ENCODE measurements around the gene WDR55. TPM values are rescaled to one million over a fixed set of nuclear protein-coding genes. Genes with fewer than 3 reads are reported as not detected.
"Not testable (repeated sequence)": the region's sequence is repeated elsewhere in the genome, so short reads cannot be mapped to it uniquely, and the experiment has no call there.

The WDR55 gene
- total and polyA plus RNA-seq, 4 donors = 10.0 to 18.2 (median 11.7) TPM

DNA sequence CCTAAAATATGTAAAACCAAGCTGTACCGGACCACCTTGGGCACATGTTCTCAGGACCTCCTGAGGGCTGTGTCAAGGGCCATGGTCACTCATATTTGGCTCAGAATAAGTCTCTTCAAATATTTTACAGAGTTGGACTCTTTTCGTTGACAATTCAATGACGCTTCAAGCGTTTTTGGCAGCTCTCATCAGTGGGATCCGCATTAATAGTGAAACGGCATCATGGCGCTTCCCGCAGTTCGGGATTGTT, 25.9 kb upstream of the WDR55 start:
- H3K36me3 ChIP-seq (ENCODE audit: control insufficient read depth in 4 of 4, insufficient read depth in 3 of 4, low read depth in 1 of 4, low read length in 3 of 4); H3K27me3 ChIP-seq (ENCODE audit: control insufficient read depth in 4 of 4, insufficient read depth in 4 of 4, low read length in 3 of 4); H3K9me3 ChIP-seq (ENCODE audit: control insufficient read depth in 4 of 4, low read length in 3 of 4); DNase-seq (ENCODE audit: low spot score): not testable (repeated sequence)
- TF ChIP-seq YY1 (IDR thresholded peaks at IDR 0.05) = peak; percentile 97
- Histone ChIP-seq H3K27ac (ENCODE audit: low read depth in 1 of 2, low read length in 2 of 2) (peak overlapping the region; percentile 72 to 81), H3K9ac (ENCODE audit: low read depth in 1 of 2, low read length in 2 of 2) (peak overlapping the region in 1 of 2 donors; percentile 40), H3K4me3 (ENCODE audit: low read depth in 1 of 3, low read length in 3 of 3) (peak overlapping the region in 1 of 3 donors; percentile 9), H3K4me1 (ENCODE audit: control insufficient read depth in 4 of 4, insufficient read depth in 4 of 4, low read length in 3 of 4) (peaks cover 0 to 43% (median 28%) of the 10 kb centered on the region in 4 donors)
- WGBS = 7% methylated on average over 9 of the region's 9 CpGs

- no peaks in the 10 kb centered on the region for H3K27me3 ChIP-seq (ENCODE audit: control insufficient read depth in 4 of 4, insufficient read depth in 4 of 4, low read length in 3 of 4)
- H3K4me3 ChIP-seq (ENCODE audit: low read depth in 1 of 3, low read length in 3 of 3) = peak within 1 kb of the TSS; percentile 70 to 85 (median 71)
- H3K9ac ChIP-seq (ENCODE audit: low read depth in 1 of 2, low read length in 2 of 2) = peak within 1 kb of the TSS; percentile 64 to 70
- DNase-seq (ENCODE audit: low spot score) = peak; percentile 97
- H3K27ac ChIP-seq (ENCODE audit: low read depth in 1 of 2, low read length in 2 of 2) = peak within 1 kb of the TSS; percentile 81 to 82
- H3K4me1 ChIP-seq (ENCODE audit: control insufficient read depth in 4 of 4, insufficient read depth in 4 of 4, low read length in 3 of 4) = peaks cover 0 to 38% (median 24%) of the 10 kb centered on the region in 4 donors
- no peaks in the 10 kb centered on the region for H3K9me3 ChIP-seq (ENCODE audit: control insufficient read depth in 4 of 4, low read length in 3 of 4)
- peaks cover 0 to 12% (median 8%) of the 10 kb centered on the region in 4 donors for H3K36me3 ChIP-seq (ENCODE audit: control insufficient read depth in 4 of 4, insufficient read depth in 3 of 4, low read depth in 1 of 4, low read length in 3 of 4)
- TF ChIP-seq EGR1 (IDR thresholded peaks at IDR 0.05; ENCODE audit: low read depth in 2 of 2) = peak in 1 of 2 donors; percentile 93
- peak; percentile 29 for TF ChIP-seq TAF1 (conservative IDR thresholded peaks at IDR 0.05)
- TF ChIP-seq GABPA (IDR thresholded peaks at IDR 0.05 in 1 of 2, conservative IDR thresholded peaks at IDR 0.05 in 1 of 2) = peak; percentile 42 to 78
- peak; percentile 77 to 82 for TF ChIP-seq HNF4A (conservative IDR thresholded peaks at IDR 0.05)
- TF ChIP-seq RXRA (IDR thresholded peaks at IDR 0.05) = peak; percentile 98 to 99
- peak; percentile 93 for TF ChIP-seq NR2F2 (IDR thresholded peaks at IDR 0.05)
- peak; percentile 56 for TF ChIP-seq YY1 (IDR thresholded peaks at IDR 0.05)
- peak; percentile 94 for TF ChIP-seq MAX (IDR thresholded peaks at IDR 0.05)
- TF ChIP-seq SP1 (IDR thresholded peaks at IDR 0.05) = peak; percentile 98
- TF ChIP-seq HNF4G (IDR thresholded peaks at IDR 0.05) = peak; percentile 16
- TF ChIP-seq JUND (IDR thresholded peaks at IDR 0.05) = peak; percentile 76 to 93
- TF ChIP-seq RAD21 (IDR thresholded peaks at IDR 0.05) = peak; percentile 75 to 77
- peak; percentile 67 for TF ChIP-seq CTCF (IDR thresholded peaks at IDR 0.05; ENCODE audit: low read depth, low read length, missing input control)
- peak; percentile 73 for TF ChIP-seq ATF3 (IDR thresholded peaks at IDR 0.05)
- peak; percentile 62 for TF ChIP-seq FOXA2 (IDR thresholded peaks at IDR 0.05)
- TF ChIP-seq REST (IDR thresholded peaks at IDR 0.05) = peak; percentile 65
- TF ChIP-seq FOXA1 (IDR thresholded peaks at IDR 0.05) = no peak
- TF ChIP-seq, protein P1, sequence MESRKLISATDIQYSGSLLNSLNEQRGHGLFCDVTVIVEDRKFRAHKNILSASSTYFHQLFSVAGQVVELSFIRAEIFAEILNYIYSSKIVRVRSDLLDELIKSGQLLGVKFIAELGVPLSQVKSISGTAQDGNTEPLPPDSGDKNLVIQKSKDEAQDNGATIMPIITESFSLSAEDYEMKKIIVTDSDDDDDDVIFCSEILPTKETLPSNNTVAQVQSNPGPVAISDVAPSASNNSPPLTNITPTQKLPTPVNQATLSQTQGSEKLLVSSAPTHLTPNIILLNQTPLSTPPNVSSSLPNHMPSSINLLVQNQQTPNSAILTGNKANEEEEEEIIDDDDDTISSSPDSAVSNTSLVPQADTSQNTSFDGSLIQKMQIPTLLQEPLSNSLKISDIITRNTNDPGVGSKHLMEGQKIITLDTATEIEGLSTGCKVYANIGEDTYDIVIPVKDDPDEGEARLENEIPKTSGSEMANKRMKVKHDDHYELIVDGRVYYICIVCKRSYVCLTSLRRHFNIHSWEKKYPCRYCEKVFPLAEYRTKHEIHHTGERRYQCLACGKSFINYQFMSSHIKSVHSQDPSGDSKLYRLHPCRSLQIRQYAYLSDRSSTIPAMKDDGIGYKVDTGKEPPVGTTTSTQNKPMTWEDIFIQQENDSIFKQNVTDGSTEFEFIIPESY (IDR thresholded peaks at IDR 0.05) = peak; percentile 88
- WGBS = under 1% methylated on average over 63 of the region's 63 CpGs
Measured at GRCh38 chr5:140639148-140639981, 25.3 kb upstream of the WDR55 start, which contains the start of gene TMCO6. Gene TMCO6 (plus strand): TSS chr5:140639451. CDS start chr5:140639528, 77 bp downstream.

All from liver (tissue), 9 donors.